K562 (cell line): ENCODE measurements around the gene UNC45A. TPM values are rescaled to one million over a fixed set of nuclear protein-coding genes. Genes with fewer than 3 reads are reported as not detected.
A peak's percentile ranks its signal among the peaks of the same experiment; 100 is the strongest.

ENCODE experiments used
- DACH1 ChIP-seq: fragments of 450-650 bp; IDR thresholded peaks from 2 replicates; pipeline ENCODE4 v1.6.1; 2018; ENCODE audit not compliant: partially characterized antibody
- ELF2 ChIP-seq: fragments of 250-450 bp; sonication (Bioruptor Pico); IDR thresholded peaks from 2 replicates; pipeline ENCODE4 v1.5.0; 2021; ENCODE audit warnings: mild to moderate bottlenecking
- ETV5 ChIP-seq: sonication (generic); formaldehyde crosslinking; IDR thresholded peaks from 2 replicates; pipeline ENCODE4 v1.4.0; 2020; ENCODE audit warnings: low read depth, mild to moderate bottlenecking, missing genetic modification reagents
- FOXM1 ChIP-seq, 2 experiments: fragments of 450-650 bp in 1 of 2; sonication (generic) in 1 of 2; formaldehyde crosslinking in 1 of 2; IDR thresholded peaks; 2 replicates each; pipeline versions ENCODE4 v1.6.1 to v1.9.0; 2017 to 2022; ENCODE audit warnings: low read depth in 2 of 2, mild to moderate bottlenecking in 2 of 2, missing genetic modification reagents in 1 of 2, moderate library complexity in 1 of 2
- KDM4B ChIP-seq, 2 experiments: fragments of 450-650 bp in 1 of 2; sonication (generic) in 1 of 2; IDR thresholded peaks; 2 replicates each; pipeline ENCODE4 v1.6.1; 2016 to 2017; ENCODE audit warnings: borderline replicate concordance in 2 of 2, antibody characterized with exemption in 1 of 2, low read depth in 1 of 2, mild to moderate bottlenecking in 1 of 2
- PTBP1 ChIP-seq: fragments of 200-400 bp; formaldehyde crosslinking; IDR thresholded peaks from 2 replicates; pipeline ENCODE4 v1.6.1; 2017; ENCODE audit warnings: low read depth, low read length
- SNRNP70 ChIP-seq: fragments of 200-400 bp; formaldehyde crosslinking; optimal IDR thresholded peaks from 2 replicates; pipeline ENCODE3; 2017; ENCODE audit warnings: low read depth, low read length
- ZBTB8A ChIP-seq: fragments of 450-650 bp; IDR thresholded peaks from 2 replicates; pipeline ENCODE4 v1.6.1; 2018; ENCODE audit warnings: mild to moderate bottlenecking, moderate library complexity; ENCODE audit not compliant: partially characterized antibody
- polyA plus RNA-seq, 8 experiments: library from polyadenylated mRNA; depleted of rRNA in 4 of 8; stranded (reverse) in 5 of 8; unstranded in 3 of 8; fragments of >200 nt; fragmentation: Nextera tagmentation in 2 of 8; fragmentation: Illumina TruSeq in 1 of 8; extraction: Ambion mirVana in 2 of 8; extraction: Trizol in 1 of 8; gene quantifications; 2 replicates each; pipeline versions ENCODE4 v1.2.1 to v1.2.3, GENCODE V29; 2011 to 2014; ENCODE audit warnings: inconsistent platforms in 1 of 8, missing spikeins in 1 of 8
- total RNA-seq, 7 experiments: library from RNA; depleted of rRNA in 6 of 7; stranded (reverse); fragments of >200 nt in 6 of 7; fragmentation: Illumina TruSeq in 2 of 7; extraction: Trizol in 2 of 7; gene quantifications; 2 replicates each; pipeline versions ENCODE4 v1.2.1 to v1.2.3, GENCODE V29; 2011 to 2021; ENCODE audit warnings: low replicate concordance in 1 of 7
- TF ChIP-seq, protein P1 (sequence below): sonication (generic); formaldehyde crosslinking; IDR thresholded peaks from 2 replicates; pipeline ENCODE4 v1.8.1; 2023; ENCODE audit warnings: missing genetic modification reagents, mild to moderate bottlenecking, borderline replicate concordance
- TF ChIP-seq, protein P2 (sequence below): fragments of 450-650 bp; IDR thresholded peaks from 2 replicates; pipeline ENCODE4 v1.6.1; 2016; ENCODE audit warnings: borderline replicate concordance
- TF ChIP-seq, protein P3 (sequence below): fragments of 250-450 bp; sonication (Bioruptor Pico); IDR thresholded peaks from 2 replicates; pipeline ENCODE4 v1.4.0; 2020; ENCODE audit warnings: borderline replicate concordance
- TF ChIP-seq, protein P4 (sequence below): sonication (generic); formaldehyde crosslinking; IDR thresholded peaks from 2 replicates; pipeline ENCODE4 v1.8.1; 2023; ENCODE audit warnings: mild to moderate bottlenecking, missing genetic modification reagents, moderate library complexity
- TF ChIP-seq, protein P5 (sequence below): sonication (generic); formaldehyde crosslinking; IDR thresholded peaks from 2 replicates; pipeline ENCODE4 v1.8.1; 2023; ENCODE audit warnings: mild to moderate bottlenecking, missing genetic modification reagents

Gene UNC45A
- total and polyA plus RNA-seq, 9 of the 15 experiments (the other 6 are each of a cell fraction or from before 2014, with no cell fraction given), result 22.4 to 79.3 (median 43.7) TPM

DNA sequence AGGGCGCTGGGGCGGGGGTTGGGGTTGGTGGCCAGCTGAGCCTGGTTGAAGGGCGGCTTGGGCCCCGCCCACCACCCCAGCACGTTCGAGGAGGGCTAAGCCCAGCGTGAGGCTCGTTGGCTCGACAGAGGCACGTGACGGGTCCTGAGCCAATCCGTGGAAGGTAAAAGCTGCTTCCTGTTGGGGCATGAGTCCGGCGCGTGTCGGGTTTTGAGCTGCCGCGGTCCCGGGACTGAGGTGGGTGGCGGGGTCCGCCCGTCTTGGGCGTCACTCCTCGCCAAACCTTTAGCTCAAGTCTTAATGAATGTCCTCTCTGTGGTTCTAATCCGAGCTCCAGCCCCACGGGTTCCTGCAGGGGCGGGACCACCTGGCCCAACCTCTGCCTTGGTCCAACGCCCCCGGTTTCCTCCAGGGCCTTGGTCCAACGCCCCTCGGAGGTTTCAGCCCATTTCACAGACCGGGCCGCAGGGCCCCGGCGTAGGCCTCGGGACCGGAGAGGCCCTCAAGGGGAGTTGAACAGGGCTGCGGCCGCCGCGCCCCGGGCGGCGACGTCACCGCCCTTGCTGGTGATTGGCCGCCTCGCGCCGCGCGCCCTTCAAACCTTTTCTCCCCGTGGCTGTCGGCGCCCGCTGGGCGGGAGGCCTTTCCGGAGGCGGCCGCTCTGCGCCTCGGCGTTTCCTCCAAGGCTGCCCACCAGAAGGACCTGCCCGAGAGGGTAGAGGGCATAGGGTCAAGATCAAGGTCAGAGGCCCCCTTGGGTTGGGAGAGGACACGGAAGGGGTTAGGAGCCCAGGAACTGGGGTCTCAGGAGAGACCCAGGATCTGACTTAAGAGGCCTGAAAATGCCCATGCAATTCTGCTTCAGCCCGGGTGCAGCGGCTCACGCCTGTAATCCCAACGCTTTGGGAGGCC, 19.9 kb downstream of the UNC45A start, which contains the start of gene RCCD1 (continued):
- TF ChIP-seq ELF2 (peak; percentile 84), ETV5 (CRISPR knock-in tag) (peak; percentile 92), KDM4B (IDR thresholded peaks at IDR 0.05; ENCODE audit: borderline replicate concordance in 2 of 2, low read depth in 1 of 2) (0 out of 4 replicates have a peak, but pooled peaks of 1 of the 2 experiments have one; percentile 28), ZBTB8A (no peak), DACH1 (peak; percentile 73), SNRNP70 (no peak), FOXM1 (IDR thresholded peaks at IDR 0.05; ENCODE audit: low read depth) (peak; percentile 99), FOXM1 (CRISPR knock-in tag; IDR thresholded peaks at IDR 0.05; ENCODE audit: low read depth) (peak; percentile 99), PTBP1 (peak; percentile 52; the same call in 1 of the 2 replicates)
- TF ChIP-seq, protein P1, sequence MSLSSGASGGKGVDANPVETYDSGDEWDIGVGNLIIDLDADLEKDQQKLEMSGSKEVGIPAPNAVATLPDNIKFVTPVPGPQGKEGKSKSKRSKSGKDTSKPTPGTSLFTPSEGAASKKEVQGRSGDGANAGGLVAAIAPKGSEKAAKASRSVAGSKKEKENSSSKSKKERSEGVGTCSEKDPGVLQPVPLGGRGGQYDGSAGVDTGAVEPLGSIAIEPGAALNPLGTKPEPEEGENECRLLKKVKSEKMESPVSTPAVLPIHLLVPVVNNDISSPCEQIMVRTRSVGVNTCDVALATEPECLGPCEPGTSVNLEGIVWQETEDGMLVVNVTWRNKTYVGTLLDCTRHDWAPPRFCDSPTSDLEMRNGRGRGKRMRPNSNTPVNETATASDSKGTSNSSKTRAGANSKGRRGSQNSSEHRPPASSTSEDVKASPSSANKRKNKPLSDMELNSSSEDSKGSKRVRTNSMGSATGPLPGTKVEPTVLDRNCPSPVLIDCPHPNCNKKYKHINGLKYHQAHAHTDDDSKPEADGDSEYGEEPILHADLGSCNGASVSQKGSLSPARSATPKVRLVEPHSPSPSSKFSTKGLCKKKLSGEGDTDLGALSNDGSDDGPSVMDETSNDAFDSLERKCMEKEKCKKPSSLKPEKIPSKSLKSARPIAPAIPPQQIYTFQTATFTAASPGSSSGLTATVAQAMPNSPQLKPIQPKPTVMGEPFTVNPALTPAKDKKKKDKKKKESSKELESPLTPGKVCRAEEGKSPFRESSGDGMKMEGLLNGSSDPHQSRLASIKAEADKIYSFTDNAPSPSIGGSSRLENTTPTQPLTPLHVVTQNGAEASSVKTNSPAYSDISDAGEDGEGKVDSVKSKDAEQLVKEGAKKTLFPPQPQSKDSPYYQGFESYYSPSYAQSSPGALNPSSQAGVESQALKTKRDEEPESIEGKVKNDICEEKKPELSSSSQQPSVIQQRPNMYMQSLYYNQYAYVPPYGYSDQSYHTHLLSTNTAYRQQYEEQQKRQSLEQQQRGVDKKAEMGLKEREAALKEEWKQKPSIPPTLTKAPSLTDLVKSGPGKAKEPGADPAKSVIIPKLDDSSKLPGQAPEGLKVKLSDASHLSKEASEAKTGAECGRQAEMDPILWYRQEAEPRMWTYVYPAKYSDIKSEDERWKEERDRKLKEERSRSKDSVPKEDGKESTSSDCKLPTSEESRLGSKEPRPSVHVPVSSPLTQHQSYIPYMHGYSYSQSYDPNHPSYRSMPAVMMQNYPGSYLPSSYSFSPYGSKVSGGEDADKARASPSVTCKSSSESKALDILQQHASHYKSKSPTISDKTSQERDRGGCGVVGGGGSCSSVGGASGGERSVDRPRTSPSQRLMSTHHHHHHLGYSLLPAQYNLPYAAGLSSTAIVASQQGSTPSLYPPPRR (CRISPR knock-in tag), result 0 out of 2 replicates have a peak, but pooled peaks have one; percentile 66
- TF ChIP-seq, protein P2, sequence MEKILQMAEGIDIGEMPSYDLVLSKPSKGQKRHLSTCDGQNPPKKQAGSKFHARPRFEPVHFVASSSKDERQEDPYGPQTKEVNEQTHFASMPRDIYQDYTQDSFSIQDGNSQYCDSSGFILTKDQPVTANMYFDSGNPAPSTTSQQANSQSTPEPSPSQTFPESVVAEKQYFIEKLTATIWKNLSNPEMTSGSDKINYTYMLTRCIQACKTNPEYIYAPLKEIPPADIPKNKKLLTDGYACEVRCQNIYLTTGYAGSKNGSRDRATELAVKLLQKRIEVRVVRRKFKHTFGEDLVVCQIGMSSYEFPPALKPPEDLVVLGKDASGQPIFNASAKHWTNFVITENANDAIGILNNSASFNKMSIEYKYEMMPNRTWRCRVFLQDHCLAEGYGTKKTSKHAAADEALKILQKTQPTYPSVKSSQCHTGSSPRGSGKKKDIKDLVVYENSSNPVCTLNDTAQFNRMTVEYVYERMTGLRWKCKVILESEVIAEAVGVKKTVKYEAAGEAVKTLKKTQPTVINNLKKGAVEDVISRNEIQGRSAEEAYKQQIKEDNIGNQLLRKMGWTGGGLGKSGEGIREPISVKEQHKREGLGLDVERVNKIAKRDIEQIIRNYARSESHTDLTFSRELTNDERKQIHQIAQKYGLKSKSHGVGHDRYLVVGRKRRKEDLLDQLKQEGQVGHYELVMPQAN, result peak; percentile 84
- TF ChIP-seq, protein P3, sequence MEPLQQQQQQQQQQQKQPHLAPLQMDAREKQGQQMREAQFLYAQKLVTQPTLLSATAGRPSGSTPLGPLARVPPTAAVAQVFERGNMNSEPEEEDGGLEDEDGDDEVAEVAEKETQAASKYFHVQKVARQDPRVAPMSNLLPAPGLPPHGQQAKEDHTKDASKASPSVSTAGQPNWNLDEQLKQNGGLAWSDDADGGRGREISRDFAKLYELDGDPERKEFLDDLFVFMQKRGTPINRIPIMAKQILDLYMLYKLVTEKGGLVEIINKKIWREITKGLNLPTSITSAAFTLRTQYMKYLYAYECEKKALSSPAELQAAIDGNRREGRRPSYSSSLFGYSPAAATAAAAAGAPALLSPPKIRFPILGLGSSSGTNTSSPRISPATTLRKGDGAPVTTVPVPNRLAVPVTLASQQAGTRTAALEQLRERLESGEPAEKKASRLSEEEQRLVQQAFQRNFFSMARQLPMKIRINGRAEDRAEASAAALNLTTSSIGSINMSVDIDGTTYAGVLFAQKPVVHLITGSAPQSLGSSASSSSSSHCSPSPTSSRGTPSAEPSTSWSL (CRISPR knock-in tag), result no peak
- TF ChIP-seq, protein P4, sequence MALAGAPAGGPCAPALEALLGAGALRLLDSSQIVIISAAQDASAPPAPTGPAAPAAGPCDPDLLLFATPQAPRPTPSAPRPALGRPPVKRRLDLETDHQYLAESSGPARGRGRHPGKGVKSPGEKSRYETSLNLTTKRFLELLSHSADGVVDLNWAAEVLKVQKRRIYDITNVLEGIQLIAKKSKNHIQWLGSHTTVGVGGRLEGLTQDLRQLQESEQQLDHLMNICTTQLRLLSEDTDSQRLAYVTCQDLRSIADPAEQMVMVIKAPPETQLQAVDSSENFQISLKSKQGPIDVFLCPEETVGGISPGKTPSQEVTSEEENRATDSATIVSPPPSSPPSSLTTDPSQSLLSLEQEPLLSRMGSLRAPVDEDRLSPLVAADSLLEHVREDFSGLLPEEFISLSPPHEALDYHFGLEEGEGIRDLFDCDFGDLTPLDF (CRISPR knock-in tag), result peak; percentile 96
- TF ChIP-seq, protein P5, sequence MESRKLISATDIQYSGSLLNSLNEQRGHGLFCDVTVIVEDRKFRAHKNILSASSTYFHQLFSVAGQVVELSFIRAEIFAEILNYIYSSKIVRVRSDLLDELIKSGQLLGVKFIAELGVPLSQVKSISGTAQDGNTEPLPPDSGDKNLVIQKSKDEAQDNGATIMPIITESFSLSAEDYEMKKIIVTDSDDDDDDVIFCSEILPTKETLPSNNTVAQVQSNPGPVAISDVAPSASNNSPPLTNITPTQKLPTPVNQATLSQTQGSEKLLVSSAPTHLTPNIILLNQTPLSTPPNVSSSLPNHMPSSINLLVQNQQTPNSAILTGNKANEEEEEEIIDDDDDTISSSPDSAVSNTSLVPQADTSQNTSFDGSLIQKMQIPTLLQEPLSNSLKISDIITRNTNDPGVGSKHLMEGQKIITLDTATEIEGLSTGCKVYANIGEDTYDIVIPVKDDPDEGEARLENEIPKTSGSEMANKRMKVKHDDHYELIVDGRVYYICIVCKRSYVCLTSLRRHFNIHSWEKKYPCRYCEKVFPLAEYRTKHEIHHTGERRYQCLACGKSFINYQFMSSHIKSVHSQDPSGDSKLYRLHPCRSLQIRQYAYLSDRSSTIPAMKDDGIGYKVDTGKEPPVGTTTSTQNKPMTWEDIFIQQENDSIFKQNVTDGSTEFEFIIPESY (CRISPR knock-in tag), result peak; percentile 48
